HCT116 (cell line): ENCODE data around the gene CHKA. TPM values are rescaled to one million over a fixed set of nuclear protein-coding genes. Genes with fewer than 3 reads are reported as not detected.

ENCODE experiments used
- ATAC-seq: fragments of 200-7000 bp; cut with Tn5 transposase; 2 replicates; pipeline ENCODE4 v1.9.1; 2020; ENCODE audit warnings: mild to moderate bottlenecking, moderate library complexity
- BruUV-seq: library from RNA; stranded (reverse); fragments of 400-500 nt; replicated peaks from 2 replicates; lab custom pipeline; 2021; lab: Mats Ljungman, UMichigan
- CTCF ChIA-PET: fragments of 300-600 bp; sonication (Branson Sonifier 250); formaldehyde crosslinking; loops from one replicate; lab custom pipeline; 2021; ENCODE audit warnings: antibody characterized with exemption; lab: Charles Lee
- POLR2A ChIA-PET: fragments of 300-600, 350-600 bp; sonication (Branson Sonifier 250); formaldehyde crosslinking; loops from one replicate; lab custom pipeline; 2021; ENCODE audit warnings: antibody characterized with exemption; lab: Charles Lee
- RAD21 ChIA-PET, 2 experiments: fragments of 300-600 bp; sonication (Branson Sonifier 250); formaldehyde crosslinking; loops; one replicate each; lab custom pipeline; 2023; ENCODE audit warnings: low total read pairs in 2 of 2; ENCODE audit not compliant: uncharacterized antibody in 2 of 2, unreplicated experiment in 2 of 2, low non-redundant PET in 1 of 2; lab: Charles Lee
- DNase-seq: peaks from one replicate; pipeline ENCODE4 v3.0.0-alpha.2; 2010; ENCODE audit warnings: low read depth, low spot score
- H2AFZ ChIP-seq: fragments of 200-600 bp; shearing (Covaris generic), sonication (generic); 2 replicates; pipeline ENCODE4 v1.6.1; 2017; ENCODE audit warnings: low read depth, mixed run types, mixed read lengths, antibody characterized with exemption, low read length; ENCODE audit not compliant: poor library complexity, severe bottlenecking
- H3K27ac ChIP-seq: 2 replicates; pipeline ENCODE4 v1.5.1; 2012; ENCODE audit warnings: low read depth, low read length
- H3K27me3 ChIP-seq: fragments of 200-600 bp; sonication (generic); 2 replicates; pipeline ENCODE4 v1.6.1; 2016; ENCODE audit warnings: mixed run types, low read length, mixed read lengths; ENCODE audit not compliant: insufficient read depth
- H3K36me3 ChIP-seq, 2 experiments: fragments of 200-500 bp in 1 of 2; fragments of 200-600 bp in 1 of 2; sonication (Bioruptor generic) in 1 of 2; sonication (generic) in 1 of 2; 2 replicates each; pipeline versions ENCODE4 v1.5.1 to v1.6.1; 2014 to 2016; ENCODE audit warnings: low read length in 2 of 2, inconsistent platforms in 1 of 2, mixed read lengths in 1 of 2, mixed run types in 1 of 2; ENCODE audit not compliant: insufficient read depth in 2 of 2, control insufficient read depth in 1 of 2
- H3K4me1 ChIP-seq, 2 experiments: fragments of 200-600 bp in 1 of 2; sonication (generic) in 1 of 2; 2 replicates each; pipeline versions ENCODE4 v1.5.1 to v1.6.1; 2012 to 2017; ENCODE audit warnings: low read length in 2 of 2, inconsistent platforms in 1 of 2, mild to moderate bottlenecking in 1 of 2, mixed read lengths in 1 of 2, mixed run types in 1 of 2, moderate library complexity in 1 of 2; ENCODE audit not compliant: insufficient read depth in 2 of 2, control insufficient read depth in 1 of 2
- H3K4me2 ChIP-seq: fragments of 200-600 bp; sonication (generic); 2 replicates; pipeline ENCODE4 v1.6.1; 2017; ENCODE audit warnings: mixed run types, low read length, mixed read lengths
- H3K4me3 ChIP-seq, 2 experiments: fragments of 200-600 bp in 1 of 2; sonication (generic) in 1 of 2; replicated peaks in 1 of 2; 2 replicates each; pipeline ENCODE4 v1.5.1; 2011 to 2016; ENCODE audit warnings: low read length in 2 of 2, control low read depth in 1 of 2, low read depth in 1 of 2, mild to moderate bottlenecking in 1 of 2, mixed read lengths in 1 of 2, mixed run types in 1 of 2
- H3K79me2 ChIP-seq: fragments of 200-600 bp; sonication (generic); 2 replicates; pipeline ENCODE4 v1.6.1; 2017; ENCODE audit warnings: mild to moderate bottlenecking, mixed run types, low read length, moderate library complexity, mixed read lengths; ENCODE audit not compliant: insufficient read depth
- H3K9ac ChIP-seq: fragments of 200-600 bp; sonication (generic); 2 replicates; pipeline ENCODE4 v1.6.1; 2016; ENCODE audit warnings: low read length, mixed read lengths
- H3K9me2 ChIP-seq: fragments of 200-600 bp; sonication (generic), shearing (Covaris generic); 2 replicates; pipeline ENCODE4 v1.6.1; 2017; ENCODE audit warnings: mixed run types, mild to moderate bottlenecking, moderate library complexity; ENCODE audit not compliant: insufficient read depth
- H3K9me3 ChIP-seq, 2 experiments: fragments of 200-500 bp in 1 of 2; fragments of 200-600 bp in 1 of 2; sonication (Bioruptor generic) in 1 of 2; sonication (generic) in 1 of 2; 2 replicates each; pipeline ENCODE4 v1.6.1; 2014 to 2017; ENCODE audit warnings: low read length in 2 of 2, mixed read lengths in 2 of 2, inconsistent platforms in 1 of 2, low read depth in 1 of 2, mild to moderate bottlenecking in 1 of 2, mixed run types in 1 of 2, moderate library complexity in 1 of 2; ENCODE audit not compliant: control insufficient read depth in 1 of 2, insufficient read depth in 1 of 2
- H4K20me1 ChIP-seq: fragments of 200-600 bp; sonication (generic), shearing (Covaris generic); 2 replicates; pipeline ENCODE4 v1.6.1; 2017; ENCODE audit warnings: mixed run types, mild to moderate bottlenecking, moderate library complexity; ENCODE audit not compliant: insufficient read depth
- CBX3 ChIP-seq: IDR thresholded peaks from 2 replicates; pipeline ENCODE4 v1.6.1; 2012; ENCODE audit warnings: low read depth
- CEBPB ChIP-seq: IDR thresholded peaks from 2 replicates; pipeline ENCODE4 v1.6.1; 2012; ENCODE audit warnings: low read depth
- EGR1 ChIP-seq: IDR thresholded peaks from 2 replicates; pipeline ENCODE4 v1.6.1; 2012; ENCODE audit warnings: low read depth
- EZH2 ChIP-seq: fragments of 200-600 bp; sonication (generic); IDR thresholded peaks from 2 replicates; pipeline ENCODE4 v1.6.1; 2017; ENCODE audit warnings: antibody characterized with exemption, mixed run types
- EZH2phosphoT487 ChIP-seq: fragments of 200-600 bp; IDR thresholded peaks from 2 replicates; pipeline ENCODE4 v1.6.1; 2018; ENCODE audit warnings: antibody characterized with exemption, borderline replicate concordance
- FOSL1 ChIP-seq: IDR thresholded peaks from 2 replicates; pipeline ENCODE4 v1.6.1; 2012; ENCODE audit warnings: low read depth
- JUND ChIP-seq: IDR thresholded peaks from 2 replicates; pipeline ENCODE4 v1.6.1; 2012
- POLR2A ChIP-seq: IDR thresholded peaks from 2 replicates; pipeline ENCODE4 v1.7.0; 2011; ENCODE audit warnings: borderline replicate concordance; ENCODE audit not compliant: insufficient read depth, insufficient read length; ENCODE audit errors: extremely low read depth
- RAD21 ChIP-seq: IDR thresholded peaks from 2 replicates; pipeline ENCODE4 v1.6.1; 2012; ENCODE audit warnings: low read depth, mild to moderate bottlenecking
- SIN3A ChIP-seq: IDR thresholded peaks from 2 replicates; pipeline ENCODE4 v1.6.1; 2012; ENCODE audit warnings: low read depth
- SP1 ChIP-seq: IDR thresholded peaks from 2 replicates; pipeline ENCODE4 v1.6.1; 2012; ENCODE audit warnings: low read depth
- intact Hi-C: fragments of 100-400 bp; cut with micrococcal nuclease; formaldehyde crosslinking; loops from 2 replicates; pipeline ENCODE4 v1.10.0; 2022
- total RNA-seq: library from RNA; stranded (reverse); gene quantifications from one replicate; pipeline ENCODE4 v1.2.1, GENCODE V29; 2021; ENCODE audit not compliant: unreplicated experiment
- TF ChIP-seq, protein P1 (sequence below), 3 experiments: fragments of 200-600 bp in 1 of 3; sonication (generic) in 1 of 3; IDR thresholded peaks in 2 of 3; conservative IDR thresholded peaks in 1 of 3; 2 replicates each; pipeline ENCODE4 v1.5.1; 2012 to 2017; ENCODE audit warnings: low read depth in 2 of 3, low read length in 2 of 3, antibody characterized with exemption in 1 of 3, borderline replicate concordance in 1 of 3, control low read depth in 1 of 3, mild to moderate bottlenecking in 1 of 3, mixed read lengths in 1 of 3, mixed run types in 1 of 3, moderate library complexity in 1 of 3; ENCODE audit not compliant: insufficient read depth in 1 of 3
- TF ChIP-seq, protein P2 (sequence below): IDR thresholded peaks from 2 replicates; pipeline ENCODE4 v1.6.1; 2012

Gene CHKA
- total RNA-seq, 1 experiment from 2014 or later = 33.1 TPM

DNA sequence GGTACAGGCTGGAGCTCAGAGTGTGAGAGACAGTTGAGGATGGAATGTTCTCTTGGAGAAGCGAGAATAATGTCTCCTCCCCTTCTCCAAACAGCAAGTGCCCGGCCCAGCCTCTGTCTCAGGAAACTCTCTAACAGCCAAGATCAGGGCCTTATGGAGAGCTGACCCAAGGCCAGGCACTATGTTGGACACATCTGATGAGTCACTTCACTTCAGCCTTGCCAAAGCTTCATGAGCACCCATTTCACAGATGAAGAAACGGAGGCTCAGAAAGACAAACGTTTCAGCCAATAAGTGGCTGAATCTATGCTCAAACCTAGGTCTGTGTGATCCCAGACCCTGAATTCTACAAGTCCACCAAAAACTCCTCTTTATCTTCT, 22.1 kb upstream of the CHKA start:
- H3K27me3 ChIP-seq = no peaks in the 10 kb centered on the region
- no peak for TF ChIP-seq RAD21
- no peak for TF ChIP-seq POLR2A
- TF ChIP-seq, protein P1, sequence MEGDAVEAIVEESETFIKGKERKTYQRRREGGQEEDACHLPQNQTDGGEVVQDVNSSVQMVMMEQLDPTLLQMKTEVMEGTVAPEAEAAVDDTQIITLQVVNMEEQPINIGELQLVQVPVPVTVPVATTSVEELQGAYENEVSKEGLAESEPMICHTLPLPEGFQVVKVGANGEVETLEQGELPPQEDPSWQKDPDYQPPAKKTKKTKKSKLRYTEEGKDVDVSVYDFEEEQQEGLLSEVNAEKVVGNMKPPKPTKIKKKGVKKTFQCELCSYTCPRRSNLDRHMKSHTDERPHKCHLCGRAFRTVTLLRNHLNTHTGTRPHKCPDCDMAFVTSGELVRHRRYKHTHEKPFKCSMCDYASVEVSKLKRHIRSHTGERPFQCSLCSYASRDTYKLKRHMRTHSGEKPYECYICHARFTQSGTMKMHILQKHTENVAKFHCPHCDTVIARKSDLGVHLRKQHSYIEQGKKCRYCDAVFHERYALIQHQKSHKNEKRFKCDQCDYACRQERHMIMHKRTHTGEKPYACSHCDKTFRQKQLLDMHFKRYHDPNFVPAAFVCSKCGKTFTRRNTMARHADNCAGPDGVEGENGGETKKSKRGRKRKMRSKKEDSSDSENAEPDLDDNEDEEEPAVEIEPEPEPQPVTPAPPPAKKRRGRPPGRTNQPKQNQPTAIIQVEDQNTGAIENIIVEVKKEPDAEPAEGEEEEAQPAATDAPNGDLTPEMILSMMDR (IDR thresholded peaks at IDR 0.05 in 2 of 3, conservative IDR thresholded peaks at IDR 0.05 in 1 of 3; ENCODE audit: borderline replicate concordance in 1 of 3, insufficient read depth in 1 of 3, low read depth in 2 of 3, low read length in 2 of 3) = no peak
- no peak for TF ChIP-seq EZH2
- no peak for TF ChIP-seq SP1
- no peak for TF ChIP-seq JUND
- TF ChIP-seq EZH2phosphoT487 = no peak
- no peak for TF ChIP-seq SIN3A
- no peak for TF ChIP-seq CBX3
- TF ChIP-seq, protein P2, sequence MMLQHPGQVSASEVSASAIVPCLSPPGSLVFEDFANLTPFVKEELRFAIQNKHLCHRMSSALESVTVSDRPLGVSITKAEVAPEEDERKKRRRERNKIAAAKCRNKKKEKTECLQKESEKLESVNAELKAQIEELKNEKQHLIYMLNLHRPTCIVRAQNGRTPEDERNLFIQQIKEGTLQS = no peak
- TF ChIP-seq EGR1 = no peak
- no peak for TF ChIP-seq CEBPB
- TF ChIP-seq FOSL1 = no peak
- TF ChIP-seq, all 23 proteins: peak for 0
- no TSS peak for BruUV-seq
- intact Hi-C loops = no loop called here
- Histone ChIP-seq H3K4me3 (no peak overlapping the region), H3K4me2 (no peak overlapping the region), H4K20me1 (no peaks in the 10 kb centered on the region), H3K36me3 (no peaks in the 10 kb centered on the region), H3K79me2 (no peaks in the 10 kb centered on the region), H3K9me3 (no peaks in the 10 kb centered on the region), H3K27ac (no peak overlapping the region), H3K4me1 (peaks cover 16 to 24% of the 10 kb centered on the region in 2 experiments; a peak in 3 of 4 replicates), H2AFZ (no peak overlapping the region), H3K9me2 (no peaks in the 10 kb centered on the region), H3K9ac (no peak overlapping the region)
- RAD21 ChIA-PET = no interaction called here
- POLR2A ChIA-PET = no interaction called here
- ATAC-seq (no peak), DNase-seq (no peak)
- CTCF ChIA-PET = no interaction called here
